HG03457 (cell line): Measurements from ENCODE around the gene CCDC157.

ENCODE experiments used
- ATAC-seq: cut with Tn5 transposase; IDR thresholded peaks from one replicate; pipeline ENCODE4 v1.9.1; 2021; ENCODE audit warnings: moderate number of reproducible peaks; ENCODE audit not compliant: unreplicated experiment

Gene CCDC157

DNA sequence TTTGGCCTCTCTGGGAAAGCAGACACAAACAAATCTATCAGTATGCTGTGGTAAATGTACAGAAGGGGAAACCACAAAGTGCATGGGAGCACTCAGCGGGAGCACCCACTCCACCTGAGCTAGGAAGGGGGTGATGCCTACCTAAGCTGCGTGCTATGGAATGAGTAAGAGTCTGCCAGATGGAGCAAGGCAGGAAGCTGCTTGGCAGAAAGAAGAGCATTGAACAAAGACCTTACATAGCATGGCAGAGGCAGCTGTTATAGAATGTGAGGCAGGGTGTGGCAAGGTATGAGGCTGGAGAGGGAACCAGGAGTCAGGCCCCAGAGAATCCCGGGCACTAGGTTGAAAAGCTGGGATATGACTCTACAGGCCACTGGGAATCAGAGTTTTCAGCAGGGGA, 55.0 kb downstream of the CCDC157 start:
- ATAC-seq, result no peak

DNA sequence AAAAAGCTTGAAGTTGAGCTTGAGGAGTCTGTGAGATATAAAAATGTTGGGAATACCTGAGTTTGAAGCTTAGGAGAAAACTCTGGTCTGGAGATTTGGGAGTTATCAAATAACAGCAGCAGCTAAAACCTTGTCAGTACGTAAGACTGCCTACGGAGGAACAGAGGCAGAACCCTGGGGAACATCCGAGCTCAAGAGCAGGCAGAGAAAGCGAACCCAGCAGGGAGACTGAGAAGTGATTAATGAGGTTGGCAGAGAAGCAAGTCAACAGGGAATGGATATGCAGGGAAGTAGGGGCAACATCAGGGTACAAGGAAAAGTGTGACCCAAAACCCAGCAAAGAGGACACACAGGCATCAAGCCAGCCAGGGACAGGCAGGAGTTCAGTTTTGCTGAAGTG, 56.2 kb downstream of the CCDC157 start:
- no peak for ATAC-seq

DNA sequence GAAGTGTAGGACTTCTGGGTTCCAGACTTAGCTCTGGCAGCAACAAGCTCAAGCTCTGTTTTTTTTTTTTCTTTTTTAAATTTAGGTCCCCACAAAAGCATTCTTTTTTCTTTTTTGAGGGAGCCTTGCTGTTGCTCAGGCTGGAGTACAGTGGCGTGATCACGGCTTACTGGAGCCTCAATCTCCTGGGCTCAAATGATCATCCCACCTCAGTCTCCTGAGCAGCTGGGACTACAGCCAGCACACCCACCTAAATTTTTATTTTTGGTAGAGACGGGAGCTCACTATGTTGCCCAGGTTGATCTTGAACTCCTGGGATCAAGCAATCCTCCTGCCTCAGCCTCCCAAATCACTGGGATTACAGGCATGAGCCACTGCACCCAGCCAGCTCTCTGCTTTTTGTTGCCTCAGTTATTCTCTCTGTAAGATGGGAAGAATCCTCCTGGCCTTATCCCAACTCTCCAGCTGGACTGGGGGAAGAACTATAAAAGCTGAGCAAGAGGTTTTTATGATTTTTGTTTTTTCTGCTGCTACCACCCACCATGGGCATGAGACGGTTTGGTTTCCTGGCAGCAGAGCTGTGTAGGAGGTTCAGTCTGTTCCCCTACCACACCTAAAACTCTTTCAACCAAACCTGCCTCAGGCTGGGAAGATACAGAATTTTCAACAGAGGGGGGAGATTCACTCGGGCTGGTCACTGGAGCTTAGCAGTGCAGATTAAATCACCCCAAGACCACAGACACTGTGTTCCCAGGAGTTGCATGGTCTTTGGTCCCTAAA, 57.1 kb downstream of the CCDC157 start:
- no peak for ATAC-seq

DNA sequence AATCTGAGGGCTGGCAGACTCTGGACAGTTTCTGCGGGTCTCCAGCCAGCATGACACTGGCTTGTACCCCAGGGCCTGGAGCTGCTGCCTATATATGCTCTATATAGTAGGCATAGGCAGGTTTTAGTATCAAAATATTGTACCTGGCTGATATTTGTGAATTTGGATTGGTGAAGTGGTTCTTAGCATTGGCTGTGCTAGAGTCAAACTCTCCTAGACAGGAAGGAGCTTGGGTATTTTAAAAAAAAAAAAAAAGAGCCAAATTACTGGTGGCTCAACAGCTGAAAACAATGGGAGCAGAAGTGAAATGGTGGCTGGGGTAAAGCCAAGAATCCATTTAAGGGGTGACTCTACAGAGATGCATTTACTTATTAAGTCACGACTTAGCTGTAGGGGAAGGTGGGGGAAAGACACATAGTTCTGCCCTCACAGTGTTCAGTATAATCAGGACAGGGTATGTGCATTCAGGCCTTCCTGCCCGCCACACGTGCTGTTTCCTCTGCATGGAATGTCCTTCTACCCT, 57.8 kb downstream of the CCDC157 start:
- no peak for ATAC-seq

DNA sequence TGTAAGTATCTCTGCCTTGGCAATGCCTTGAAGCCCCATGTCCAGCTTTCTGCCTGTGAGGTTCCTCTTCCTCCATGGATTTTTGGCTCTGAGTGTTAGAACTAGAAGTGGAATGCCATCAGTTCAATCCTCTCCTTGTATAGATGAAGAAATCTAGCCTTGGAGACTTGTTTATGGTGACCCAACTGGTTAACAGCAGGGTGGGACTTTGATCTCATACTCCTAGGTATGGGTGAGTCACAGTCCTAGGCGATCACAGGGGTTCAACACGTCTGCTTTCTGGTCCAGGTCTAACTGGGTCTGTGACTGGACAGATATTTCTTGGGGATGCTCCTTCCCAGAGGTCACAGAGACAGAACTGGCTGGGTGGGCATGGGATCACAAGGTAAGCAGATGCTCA, 59.6 kb downstream of the CCDC157 start:
- ATAC-seq, result no peak

DNA sequence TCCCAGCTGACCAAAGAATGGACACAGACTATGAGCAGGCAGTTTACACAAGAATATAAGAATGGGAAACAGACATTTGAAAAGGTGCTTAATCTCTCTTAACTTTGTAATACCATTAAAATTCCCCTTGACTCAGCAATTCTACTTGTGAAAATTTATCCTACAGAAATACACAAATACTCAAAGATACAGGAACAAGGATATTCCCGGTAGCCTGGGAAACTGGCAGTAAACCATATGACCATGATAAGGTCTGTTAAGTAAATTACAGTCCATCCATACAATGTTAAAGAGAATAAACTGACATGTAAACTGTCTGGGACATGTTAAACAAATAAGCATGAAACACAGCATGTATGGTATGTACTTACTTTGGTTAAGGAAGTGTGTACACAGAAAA, 60.0 kb downstream of the CCDC157 start:
- no peak for ATAC-seq

DNA sequence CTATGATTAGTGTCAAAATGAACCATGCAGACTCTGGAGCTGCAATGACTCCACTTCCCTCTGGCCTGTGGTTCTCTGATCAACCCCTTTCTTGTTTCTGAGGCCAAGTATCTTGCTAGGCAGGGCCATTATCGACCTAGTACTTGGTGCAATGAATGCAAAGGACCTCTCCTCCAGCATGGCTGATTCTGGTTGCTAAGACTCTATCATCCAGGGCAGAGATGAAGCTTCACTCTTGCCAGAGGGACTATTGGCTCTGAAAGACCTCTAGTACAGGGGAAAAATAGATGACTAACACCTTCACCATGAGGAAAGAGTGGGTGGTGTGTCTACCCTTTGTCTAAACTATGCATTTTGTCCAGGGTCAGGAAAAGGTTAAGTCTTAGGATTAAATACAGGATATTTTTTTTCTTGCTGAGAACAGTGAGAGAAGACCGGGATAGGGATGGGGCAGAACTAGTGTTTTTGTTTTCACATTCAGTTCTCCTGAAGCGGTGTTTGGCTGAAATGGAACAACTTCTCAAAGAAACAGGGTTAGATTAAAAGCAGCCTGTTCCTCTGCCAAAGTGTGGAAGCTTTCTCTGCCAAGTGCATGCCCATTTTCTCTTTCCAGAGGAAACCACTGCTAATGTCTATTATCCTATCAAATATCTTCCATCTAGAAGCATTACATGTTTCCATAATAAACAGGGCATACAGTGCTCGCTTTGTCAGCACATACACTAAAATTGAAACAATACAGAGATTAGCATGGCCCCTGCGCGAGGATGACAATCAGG, 63.7 kb downstream of the CCDC157 start:
- no peak for ATAC-seq

DNA sequence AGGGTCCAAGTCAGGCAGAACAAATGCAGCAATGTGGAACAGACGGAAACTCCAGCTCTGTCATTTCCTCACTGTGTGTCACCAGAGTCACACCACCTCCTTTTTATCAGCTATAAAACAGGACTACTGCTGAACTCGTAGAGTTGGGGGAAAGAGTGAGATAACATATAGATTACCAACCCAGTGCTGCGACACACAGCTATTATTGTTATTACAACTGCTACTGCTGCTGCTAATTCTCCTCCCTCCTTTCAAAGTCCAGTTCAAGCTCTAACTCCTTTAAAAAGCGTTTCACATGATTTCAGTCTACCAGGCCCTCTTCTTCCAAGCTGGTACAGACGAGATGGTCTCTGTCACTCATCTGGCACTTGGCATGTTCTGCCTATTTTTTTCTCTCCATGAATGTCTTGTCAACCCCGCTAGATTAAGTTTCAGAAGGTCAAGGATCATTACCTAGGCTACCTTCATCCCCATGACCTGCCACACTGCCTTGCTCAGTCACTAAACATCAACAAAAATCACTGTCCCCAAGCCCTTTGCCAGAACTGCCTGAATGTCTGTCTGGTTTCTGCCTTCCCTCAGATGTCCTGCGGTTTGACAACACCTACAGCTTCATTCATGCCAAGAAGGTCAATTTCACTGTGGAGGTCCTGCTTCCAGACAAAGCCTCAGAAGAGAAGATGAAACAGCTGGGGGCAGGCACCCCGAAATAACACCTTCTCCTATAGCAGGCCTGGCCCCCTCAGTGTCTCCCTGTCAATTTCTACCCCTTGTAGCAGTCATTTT, 65.1 kb downstream of the CCDC157 start:
- no peak for ATAC-seq

DNA sequence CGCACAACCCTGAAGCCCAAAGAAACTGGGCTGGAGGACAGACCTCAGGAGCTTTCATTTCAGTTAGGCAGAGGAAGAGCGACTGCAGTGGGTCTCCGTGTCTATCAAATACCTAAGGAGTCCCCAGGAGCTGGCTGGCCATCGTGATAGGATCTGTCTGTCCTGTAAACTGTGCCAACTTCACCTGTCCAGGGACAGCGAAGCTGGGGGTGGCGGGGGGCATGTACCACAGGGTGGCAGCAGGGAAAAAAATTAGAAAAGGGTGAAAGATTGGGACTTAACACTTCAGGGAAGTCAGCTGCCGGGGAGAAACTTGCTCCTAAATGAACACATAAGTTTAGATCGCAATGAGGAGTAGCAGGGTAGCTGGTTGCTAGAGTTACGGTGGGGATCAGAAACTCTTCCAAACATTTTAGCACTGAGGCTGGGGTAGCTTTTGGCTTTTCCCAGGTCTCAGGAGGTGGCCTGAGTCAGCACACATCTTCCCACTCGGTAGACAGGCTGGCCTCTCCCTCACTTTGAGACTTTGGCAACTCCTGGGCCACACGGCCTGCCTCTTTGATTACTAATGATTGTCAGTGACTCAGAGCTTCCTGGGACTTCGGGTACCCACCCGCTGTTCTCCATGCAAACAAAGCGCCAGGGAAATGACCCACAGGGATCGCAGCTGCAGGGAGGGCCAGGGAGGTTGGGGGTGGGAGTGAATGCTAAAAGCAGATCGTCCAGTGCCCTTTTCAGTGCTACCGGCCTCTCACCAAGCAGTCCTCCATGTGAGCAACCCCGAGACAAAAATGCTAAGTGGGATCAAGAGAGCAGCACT, 65.9 kb downstream of the CCDC157 start:
- no peak for ATAC-seq

DNA sequence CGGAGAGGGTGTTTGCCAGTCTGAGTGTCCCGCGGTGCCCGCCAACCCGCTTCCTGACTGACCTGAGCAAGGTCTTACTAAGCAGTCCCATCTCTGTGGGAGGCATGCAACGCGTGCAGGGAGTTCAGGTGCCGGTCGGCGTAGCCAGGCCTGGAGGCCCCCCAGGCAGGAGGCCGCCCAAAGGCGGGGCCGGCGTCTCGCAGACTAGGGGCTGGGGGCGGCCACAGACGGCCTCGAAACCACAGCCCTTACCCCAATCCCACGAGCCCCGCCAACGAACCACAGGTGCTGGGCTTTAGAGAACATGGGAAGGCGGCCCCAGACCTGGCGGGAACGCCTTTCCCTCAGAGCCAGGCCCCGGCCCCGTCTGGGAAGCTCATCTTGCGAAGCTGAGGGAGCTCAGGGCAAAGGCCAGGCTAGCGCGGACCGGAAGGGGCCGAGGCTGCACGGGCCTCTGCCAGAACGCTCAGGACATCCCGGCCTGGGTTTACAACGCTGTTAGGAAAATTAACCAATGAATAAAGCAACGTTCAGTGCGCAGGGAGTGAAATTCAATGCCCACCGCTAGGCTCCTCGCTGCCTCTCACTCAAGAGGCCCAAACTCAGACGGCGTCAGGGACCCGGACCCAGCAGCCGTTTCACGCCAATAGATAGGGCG, 66.6 kb downstream of the CCDC157 start:
- ATAC-seq, result peak; percentile 30

DNA sequence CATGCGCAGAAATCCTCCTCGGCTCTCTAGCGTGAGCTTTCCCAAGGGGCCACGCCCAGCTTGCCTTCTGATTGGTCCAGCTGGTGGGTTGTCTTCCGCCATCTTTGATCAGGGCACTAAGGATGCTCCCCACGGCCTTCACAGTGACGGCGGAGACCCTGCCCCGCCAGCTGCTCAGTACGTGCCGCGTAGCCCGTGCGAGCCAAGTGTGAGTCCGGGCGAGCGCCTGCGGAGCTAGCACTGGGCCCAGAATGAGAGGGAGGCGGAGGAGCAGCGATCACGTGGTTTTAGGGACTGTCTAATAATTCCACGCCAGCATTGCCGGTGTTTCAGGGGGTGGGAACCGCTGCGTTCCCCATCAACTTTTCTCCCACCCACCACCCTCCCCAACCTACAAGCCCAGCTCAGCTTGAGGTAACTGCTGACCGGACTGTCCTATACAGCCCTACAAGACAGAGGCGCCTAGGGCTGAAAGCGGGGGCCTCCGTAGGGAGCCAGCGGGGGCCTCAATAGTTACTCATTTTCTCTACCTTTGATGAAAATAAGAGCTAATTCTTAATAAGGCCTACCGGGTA, 67.2 kb downstream of the CCDC157 start:
- peak; percentile 58 for ATAC-seq

DNA sequence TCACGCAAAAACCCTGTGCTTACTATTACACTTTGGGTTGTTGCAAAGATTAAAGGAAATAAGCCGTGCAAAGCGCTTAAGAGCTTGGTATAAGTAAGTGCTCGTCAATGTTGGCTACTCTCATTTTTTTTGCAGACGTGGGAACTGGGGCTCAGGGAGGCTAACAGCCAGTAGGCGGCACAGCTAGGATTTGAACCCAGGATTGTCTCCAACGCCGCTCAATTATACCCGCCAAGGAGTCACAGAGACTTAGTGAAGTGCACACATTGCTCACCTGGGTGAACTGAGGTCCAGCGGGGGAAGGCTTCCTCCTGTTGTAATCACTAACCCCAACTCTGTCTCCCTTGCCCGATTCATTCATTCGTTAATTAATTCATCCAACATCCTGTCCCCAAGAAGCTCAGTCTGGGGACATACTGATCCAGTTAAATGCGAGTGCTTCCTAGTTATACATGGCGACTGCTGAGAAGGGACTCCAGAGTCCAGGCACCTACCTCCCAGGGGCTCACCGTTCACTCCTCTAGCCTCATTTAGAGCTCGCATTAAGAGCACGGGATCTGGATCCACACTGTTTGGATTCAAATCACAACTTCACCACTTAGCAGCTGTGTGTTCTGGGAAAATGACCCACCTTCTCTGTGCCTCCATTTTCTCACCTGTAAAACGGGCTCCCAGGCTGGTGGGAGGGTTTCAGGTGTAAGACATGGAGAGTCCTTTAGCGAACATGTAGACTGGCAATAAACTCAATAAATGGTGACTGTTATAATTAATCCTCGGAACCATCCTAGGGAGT, 67.9 kb downstream of the CCDC157 start:
- ATAC-seq, result no peak

DNA sequence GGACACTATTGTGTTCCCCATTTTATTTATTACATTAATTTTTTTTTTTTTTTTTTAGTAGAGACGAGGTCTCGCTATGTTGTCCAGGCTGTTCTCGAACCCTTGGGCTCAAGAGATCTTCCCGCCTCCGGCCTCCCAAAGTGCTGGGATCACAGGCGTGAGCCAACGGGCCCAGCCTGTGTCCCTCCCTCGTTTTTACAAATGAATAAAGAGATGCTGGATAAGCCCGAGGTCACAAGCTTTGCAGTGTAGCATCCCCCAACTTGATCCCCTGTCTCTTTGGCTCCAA, 68.5 kb downstream of the CCDC157 start:
- ATAC-seq, result no peak

DNA sequence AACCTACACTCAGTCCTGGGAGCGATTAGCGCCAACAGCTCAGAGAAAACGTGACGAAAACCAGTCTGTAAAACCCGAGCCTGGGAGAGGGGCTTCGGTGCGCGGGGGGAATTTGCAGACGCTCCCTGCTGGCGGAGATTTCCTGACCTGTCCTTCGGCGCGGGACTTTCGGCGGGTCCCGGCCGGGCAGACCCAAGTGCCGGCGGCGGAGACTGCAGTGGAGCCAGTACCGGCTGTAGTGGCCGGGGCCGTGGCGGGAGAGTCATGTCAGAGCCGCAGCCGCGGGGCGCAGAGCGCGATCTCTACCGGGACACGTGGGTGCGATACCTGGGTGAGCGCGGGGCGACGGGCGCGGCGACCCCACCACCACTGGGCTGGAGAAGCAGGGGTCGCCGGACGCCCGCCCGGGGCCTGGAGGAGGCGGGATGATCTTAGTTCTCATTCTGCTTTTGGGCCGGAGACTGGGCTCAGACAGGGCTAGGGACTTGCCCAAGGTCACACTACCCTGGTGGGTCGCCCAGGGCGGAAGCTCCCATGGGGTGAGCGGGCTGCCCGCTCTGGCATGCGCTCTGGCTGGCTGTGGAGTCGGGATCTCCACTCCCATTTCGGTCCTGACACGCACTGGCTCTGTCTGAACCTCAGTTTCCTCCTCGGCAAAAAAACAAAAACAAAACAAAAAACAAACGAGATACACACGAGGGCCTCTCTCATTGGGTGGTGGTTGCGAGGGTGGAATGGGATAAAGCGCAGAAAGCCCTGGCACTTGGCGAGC, 69.0 kb downstream of the CCDC157 start, which contains the start of gene MTFP1:
TSS of gene MTFP1 (plus strand) at position 153 of the 772 bp plus-strand sequence. CDS start at position 265, 112 bp downstream.
- no peak for ATAC-seq
